Activated CD8-positive, alpha-beta memory T cell treated with anti-CD3 and anti-CD28 coated beads, Interleukin-2, amount 50 U/mL, for 1 hour (primary cell): ENCODE results near the gene OGFOD3.
A peak's percentile ranks its signal among the peaks of the same experiment; 100 is the strongest.
"Not testable (repeated sequence)": the region's sequence is repeated elsewhere in the genome, so short reads cannot be mapped to it uniquely, and the experiment has no call there.

Experiments used
- DNase-seq: peaks from one replicate; pipeline ENCODE4 v3.0.0-alpha.2; 2020; ENCODE audit errors: extremely low read depth

OGFOD3 gene

GRCh38 chr17:82355770-82356427 is 62.5 kb downstream of the OGFOD3 start:
- no peak for DNase-seq

- no peak for DNase-seq
These were observed 63.5 kb downstream of the OGFOD3 start for GRCh38 chr17:82354804-82355308.

GRCh38 chr17:82353484-82353883 is 64.9 kb downstream of the OGFOD3 start:
- DNase-seq, result no peak

GRCh38 chr17:82351713-82352488 is 66.5 kb downstream of the OGFOD3 start:
- peak; percentile 71 for DNase-seq

GRCh38 chr17:82351254-82351712 is 67.1 kb downstream of the OGFOD3 start:
- no peak for DNase-seq

- no peak for DNase-seq
These were observed 68.0 kb downstream of the OGFOD3 start for GRCh38 chr17:82350182-82351030.

- no peak for DNase-seq
These were observed 69.1 kb downstream of the OGFOD3 start for GRCh38 chr17:82349287-82349701.

- no peak for DNase-seq
These were observed 69.5 kb downstream of the OGFOD3 start for GRCh38 chr17:82348866-82349265.

- DNase-seq, result no peak
These were observed 70.0 kb downstream of the OGFOD3 start for GRCh38 chr17:82348434-82348833.

- DNase-seq, result not testable (repeated sequence)
These were observed 70.4 kb downstream of the OGFOD3 start for GRCh38 chr17:82347994-82348393.

- DNase-seq, result no peak
These were observed 71.8 kb downstream of the OGFOD3 start for GRCh38 chr17:82346342-82347300.

- no peak for DNase-seq
These were observed 73.0 kb downstream of the OGFOD3 start for GRCh38 chr17:82345151-82345976.

- no peak for DNase-seq
These were observed 74.0 kb downstream of the OGFOD3 start for GRCh38 chr17:82344175-82344907.

GRCh38 chr17:82343560-82343959 is 74.8 kb downstream of the OGFOD3 start:
- no peak for DNase-seq

GRCh38 chr17:82342361-82343079 is 75.9 kb downstream of the OGFOD3 start:
- no peak for DNase-seq

- no peak for DNase-seq
These were observed 78.5 kb downstream of the OGFOD3 start for GRCh38 chr17:82339634-82340580.
